Glomerular endothelial cell (primary cell): ENCODE measurements around the gene LAMA5. TPM values are rescaled to one million over a fixed set of nuclear protein-coding genes. Genes with fewer than 3 reads are reported as not detected.

Source experiments
- DNase-seq: peaks from one replicate; pipeline ENCODE4 v3.0.0-alpha.2; 2011; ENCODE audit warnings: low read depth, low spot score; ENCODE audit errors: extremely low read depth
- total RNA-seq: library from RNA; depleted of rRNA; stranded (reverse); fragments of >200 nt; gene quantifications from 2 replicates; pipeline ENCODE4 v1.2.3, GENCODE V29; 2015

Gene LAMA5
- 283 and 453 TPM in 2 replicates for total RNA-seq

- no peak for DNase-seq
Measured at GRCh38 chr20:62367136-62367632, at the start of gene LAMA5. Gene LAMA5 (minus strand): TSS chr20:62367312. CDS start chr20:62367245, 67 bp downstream.

- DNase-seq, result no peak
Measured at GRCh38 chr20:62415354-62416111, 48.4 kb upstream of the LAMA5 start.

- DNase-seq, result no peak
Measured at GRCh38 chr20:62413896-62414481, 46.9 kb upstream of the LAMA5 start.

- DNase-seq, result no peak
Measured at GRCh38 chr20:62413025-62413570, 46.0 kb upstream of the LAMA5 start.

GRCh38 chr20:62412194-62413024 lies 45.3 kb upstream of the LAMA5 start:
- DNase-seq, result no peak

GRCh38 chr20:62411479-62412193 lies 44.5 kb upstream of the LAMA5 start:
- no peak for DNase-seq

GRCh38 chr20:62410746-62411478 lies 43.8 kb upstream of the LAMA5 start:
- DNase-seq, result no peak

- DNase-seq, result no peak
Measured at GRCh38 chr20:62409931-62410745, 43.0 kb upstream of the LAMA5 start.

GRCh38 chr20:62409086-62409853 lies 42.2 kb upstream of the LAMA5 start:
- DNase-seq, result no peak

GRCh38 chr20:62408640-62409039 lies 41.5 kb upstream of the LAMA5 start:
- DNase-seq, result no peak

- no peak for DNase-seq
Measured at GRCh38 chr20:62408055-62408454, 40.9 kb upstream of the LAMA5 start.

- peak; percentile 14 for DNase-seq
Measured at GRCh38 chr20:62407221-62407992, 40.3 kb upstream of the LAMA5 start, which contains the start of gene CABLES2. Gene CABLES2 (minus strand): TSS chr20:62407285. CDS start chr20:62407276, 9 bp downstream.

- DNase-seq, result no peak
Measured at GRCh38 chr20:62406635-62407176, 39.6 kb upstream of the LAMA5 start.

- no peak for DNase-seq
Measured at GRCh38 chr20:62405981-62406513, 38.9 kb upstream of the LAMA5 start.

GRCh38 chr20:62405108-62405980 lies 38.2 kb upstream of the LAMA5 start:
- DNase-seq, result no peak

GRCh38 chr20:62404761-62405107 lies 37.6 kb upstream of the LAMA5 start:
- no peak for DNase-seq
